Suprapubic skin (tissue), 4 donors: ENCODE data around the gene NRK.

ENCODE experiments used
- POLR2A ChIP-seq, 2 donors: fragments of 450-650 bp; IDR thresholded peaks; one replicate each; pipeline ENCODE4 v1.6.1; 2017; ENCODE audit warnings: antibody characterized with exemption in 2 of 2, mild to moderate bottlenecking in 2 of 2, moderate library complexity in 2 of 2
- POLR2AphosphoS5 ChIP-seq, 3 donors: sonication (generic); formaldehyde crosslinking; IDR thresholded peaks; one replicate each; pipeline ENCODE4 v1.6.1; 2017; ENCODE audit warnings: antibody characterized with exemption in 3 of 3
- TF ChIP-seq, protein P1 (sequence below), 2 donors: fragments of 200-600 bp in 1 of 2; fragments of 450-650 bp in 1 of 2; sonication (generic) in 1 of 2; IDR thresholded peaks; one replicate each; pipeline ENCODE4 v1.5.1; 2016 to 2019; ENCODE audit warnings: antibody characterized with exemption in 2 of 2, mild to moderate bottlenecking in 1 of 2, moderate library complexity in 1 of 2

DNA sequence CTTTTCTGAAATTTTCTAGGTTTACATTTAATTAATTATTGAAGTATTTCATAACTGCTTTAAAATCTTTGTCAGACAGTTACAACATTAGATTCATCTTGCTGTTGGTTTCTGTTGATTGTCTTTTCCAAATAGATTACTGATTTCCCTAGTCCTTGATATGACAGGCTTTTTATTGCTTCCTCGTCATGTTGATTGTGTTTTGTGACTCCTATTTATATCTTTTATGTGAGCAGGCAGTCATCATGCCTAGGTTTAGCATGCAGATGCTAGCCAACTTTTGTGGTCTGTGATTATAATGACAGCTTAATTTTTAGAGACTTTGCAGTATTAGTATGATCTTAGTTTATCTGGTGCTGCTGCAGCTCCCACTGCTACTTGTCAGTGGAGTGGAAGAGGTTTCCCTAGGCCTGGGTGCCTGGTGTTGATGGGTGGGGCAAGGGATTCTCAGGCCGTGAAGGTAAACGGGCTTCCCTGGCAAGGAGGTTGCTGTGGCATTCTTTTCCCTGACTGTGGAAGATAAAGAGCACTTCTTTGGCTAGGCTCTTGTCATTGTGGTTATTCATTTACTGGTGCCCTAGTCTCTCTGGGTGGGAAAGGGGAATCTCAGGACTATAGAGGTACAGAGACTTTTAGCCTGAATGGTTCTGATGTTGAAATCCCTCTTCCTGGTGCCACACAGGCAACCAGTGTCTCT lies 150.5 kb downstream of the NRK start:
- TF ChIP-seq, protein P1, sequence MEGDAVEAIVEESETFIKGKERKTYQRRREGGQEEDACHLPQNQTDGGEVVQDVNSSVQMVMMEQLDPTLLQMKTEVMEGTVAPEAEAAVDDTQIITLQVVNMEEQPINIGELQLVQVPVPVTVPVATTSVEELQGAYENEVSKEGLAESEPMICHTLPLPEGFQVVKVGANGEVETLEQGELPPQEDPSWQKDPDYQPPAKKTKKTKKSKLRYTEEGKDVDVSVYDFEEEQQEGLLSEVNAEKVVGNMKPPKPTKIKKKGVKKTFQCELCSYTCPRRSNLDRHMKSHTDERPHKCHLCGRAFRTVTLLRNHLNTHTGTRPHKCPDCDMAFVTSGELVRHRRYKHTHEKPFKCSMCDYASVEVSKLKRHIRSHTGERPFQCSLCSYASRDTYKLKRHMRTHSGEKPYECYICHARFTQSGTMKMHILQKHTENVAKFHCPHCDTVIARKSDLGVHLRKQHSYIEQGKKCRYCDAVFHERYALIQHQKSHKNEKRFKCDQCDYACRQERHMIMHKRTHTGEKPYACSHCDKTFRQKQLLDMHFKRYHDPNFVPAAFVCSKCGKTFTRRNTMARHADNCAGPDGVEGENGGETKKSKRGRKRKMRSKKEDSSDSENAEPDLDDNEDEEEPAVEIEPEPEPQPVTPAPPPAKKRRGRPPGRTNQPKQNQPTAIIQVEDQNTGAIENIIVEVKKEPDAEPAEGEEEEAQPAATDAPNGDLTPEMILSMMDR (IDR thresholded peaks at IDR 0.05) = no peak
- TF ChIP-seq POLR2A (IDR thresholded peaks at IDR 0.05) = no peak
- TF ChIP-seq POLR2AphosphoS5 (IDR thresholded peaks at IDR 0.05) = no peak
